ENCODE data around the gene CCNI2. TPM values are rescaled to one million over a fixed set of nuclear protein-coding genes. Genes with fewer than 3 reads are reported as not detected.
A peak's percentile ranks its signal among the peaks of the same experiment; 100 is the strongest.

Gene CCNI2
- total RNA-seq, 1 experiment from 2014 or later, result 0.49 TPM

DNA sequence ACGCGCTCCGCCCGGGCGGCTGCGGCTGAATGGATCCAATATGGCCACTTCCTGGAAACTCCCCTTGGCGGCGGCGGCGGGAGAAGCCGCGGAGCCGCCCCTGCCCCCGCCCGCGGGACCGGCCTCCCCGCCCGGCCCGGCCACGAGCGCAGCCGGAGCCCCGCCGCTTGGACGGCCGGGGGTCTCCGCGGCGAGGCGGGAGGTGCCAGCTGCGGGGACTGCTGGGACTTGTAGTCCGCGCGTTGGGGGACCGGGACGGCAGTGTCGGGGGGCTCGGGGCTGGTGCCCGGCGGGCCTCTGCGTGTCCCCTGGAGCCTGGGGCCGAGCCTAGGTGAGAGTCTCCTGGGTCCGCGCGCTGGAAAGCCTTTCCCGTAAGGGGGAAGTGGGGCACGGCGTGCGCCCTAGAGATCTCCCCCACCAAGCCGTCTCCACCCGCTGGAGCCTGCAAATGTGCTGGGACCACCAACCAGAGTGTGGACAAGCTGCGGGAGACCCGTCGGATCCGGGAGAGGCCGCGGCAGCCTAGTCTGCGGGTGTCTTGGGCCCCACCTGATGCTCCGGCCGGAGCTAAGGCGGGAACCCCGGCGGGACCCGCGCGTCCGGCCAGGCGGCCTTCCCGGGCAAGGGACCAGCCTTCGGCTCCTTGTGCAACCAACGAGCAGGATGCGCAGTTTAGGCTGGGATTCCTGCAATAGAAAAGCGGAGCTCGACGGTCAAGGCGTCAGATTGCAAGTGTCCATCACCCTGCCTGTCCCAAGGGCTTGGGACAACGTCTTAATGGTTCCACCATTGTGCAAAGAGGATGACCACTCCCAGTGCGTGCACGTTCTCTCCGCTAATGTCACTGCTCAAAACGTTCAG, 30.2 kb downstream of the CCNI2 start, which contains the start of gene SEPTIN8:
Gene SEPTIN8 (minus strand): TSS at position 31 of the 861 bp plus-strand sequence. CDS start 102 bp downstream, outside the sequence.
- no peaks in the 10 kb centered on the region for H3K36me3 ChIP-seq (ENCODE audit: control insufficient read depth, insufficient read depth, low read length)
- BruUV-seq (replicated peaks), result no TSS peak
- H3K9me3 ChIP-seq (ENCODE audit: control insufficient read depth, insufficient read depth, low read depth, low read length), result no peaks in the 10 kb centered on the region
- H3K27me3 ChIP-seq (ENCODE audit: control insufficient read depth, insufficient read depth, low read length), result peaks cover 4% of the 10 kb centered on the region; the same call in 1 of the 2 replicates
- ATAC-seq, result peak; percentile 69
- intact Hi-C loops (cut with micrococcal nuclease; ENCODE audit: unreplicated experiment), result no loop called here
- in situ Hi-C loops (cut with HindIII; ENCODE audit: low pct_unique_long_range_greater_than_20kb, low sequenced_read_pairs), result no loop called here
- H3K27ac ChIP-seq (ENCODE audit: low read length), result peak within 1 kb of the TSS; percentile 51; the same call in 1 of the 2 replicates
- H3K4me3 ChIP-seq (ENCODE audit: low read depth in 2 of 2, low read length in 2 of 2), result peak within 1 kb of the TSS; percentile 53 to 60
- POLR2A ChIA-PET, result interaction anchor here (0.7 kb wide), 1 partner anchor 20 kb away, joined by 6 read pairs; no protein-coding TSS in a partner anchor
- peaks cover 11% of the 10 kb centered on the region; the same call in 1 of the 2 replicates for H3K4me1 ChIP-seq (ENCODE audit: control insufficient read depth, insufficient read depth, low read length)
- CTCF ChIA-PET, result no interaction called here
- no peak for DNase-seq (ENCODE audit: low read depth, low spot score)
- no peak for TF ChIP-seq REST (IDR thresholded peaks at IDR 0.05; ENCODE audit: insufficient read depth in 1 of 2, low read depth in 2 of 2, low read length in 1 of 2)
- no peak for TF ChIP-seq TCF7L2 (IDR thresholded peaks at IDR 0.05; ENCODE audit: low read depth, low read length)
- TF ChIP-seq POLR2AphosphoS5 (IDR thresholded peaks at IDR 0.05; ENCODE audit: low read depth, low read length), result no peak
- TF ChIP-seq, protein P1, sequence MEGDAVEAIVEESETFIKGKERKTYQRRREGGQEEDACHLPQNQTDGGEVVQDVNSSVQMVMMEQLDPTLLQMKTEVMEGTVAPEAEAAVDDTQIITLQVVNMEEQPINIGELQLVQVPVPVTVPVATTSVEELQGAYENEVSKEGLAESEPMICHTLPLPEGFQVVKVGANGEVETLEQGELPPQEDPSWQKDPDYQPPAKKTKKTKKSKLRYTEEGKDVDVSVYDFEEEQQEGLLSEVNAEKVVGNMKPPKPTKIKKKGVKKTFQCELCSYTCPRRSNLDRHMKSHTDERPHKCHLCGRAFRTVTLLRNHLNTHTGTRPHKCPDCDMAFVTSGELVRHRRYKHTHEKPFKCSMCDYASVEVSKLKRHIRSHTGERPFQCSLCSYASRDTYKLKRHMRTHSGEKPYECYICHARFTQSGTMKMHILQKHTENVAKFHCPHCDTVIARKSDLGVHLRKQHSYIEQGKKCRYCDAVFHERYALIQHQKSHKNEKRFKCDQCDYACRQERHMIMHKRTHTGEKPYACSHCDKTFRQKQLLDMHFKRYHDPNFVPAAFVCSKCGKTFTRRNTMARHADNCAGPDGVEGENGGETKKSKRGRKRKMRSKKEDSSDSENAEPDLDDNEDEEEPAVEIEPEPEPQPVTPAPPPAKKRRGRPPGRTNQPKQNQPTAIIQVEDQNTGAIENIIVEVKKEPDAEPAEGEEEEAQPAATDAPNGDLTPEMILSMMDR (IDR thresholded peaks at IDR 0.05), result no peak
- no peak for TF ChIP-seq SIN3A (IDR thresholded peaks at IDR 0.05; ENCODE audit: borderline replicate concordance, insufficient read depth, low read depth, low read length)

DNA sequence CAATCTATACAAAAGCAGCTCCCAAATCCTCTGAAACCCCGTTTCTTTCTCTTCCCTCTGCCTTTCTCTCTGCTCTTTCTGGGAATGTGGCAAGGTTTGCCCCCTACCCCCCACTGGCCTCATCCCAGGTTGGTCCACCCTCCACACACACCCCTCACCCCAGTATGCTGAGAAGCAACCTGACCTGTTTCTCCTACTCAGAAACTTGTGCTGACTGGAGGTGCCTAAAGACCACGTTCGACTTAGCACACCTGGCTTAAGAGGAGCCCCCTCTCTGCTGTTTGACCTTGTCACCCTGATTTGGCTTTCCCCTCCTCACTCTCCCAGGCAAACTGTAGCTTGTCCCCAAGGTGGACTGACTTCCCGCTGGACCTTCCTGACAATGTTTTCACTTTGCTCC, 30.9 kb downstream of the CCNI2 start:
- Histone ChIP-seq H3K9me3 (ENCODE audit: control insufficient read depth, insufficient read depth, low read depth, low read length) (no peaks in the 10 kb centered on the region), H3K27ac (ENCODE audit: low read length) (no peak overlapping the region), H3K4me1 (ENCODE audit: control insufficient read depth, insufficient read depth, low read length) (peaks cover 11% of the 10 kb centered on the region; the same call in 1 of the 2 replicates), H3K27me3 (ENCODE audit: control insufficient read depth, insufficient read depth, low read length) (peaks cover 4% of the 10 kb centered on the region; the same call in 1 of the 2 replicates), H3K36me3 (ENCODE audit: control insufficient read depth, insufficient read depth, low read length) (no peaks in the 10 kb centered on the region), H3K4me3 (ENCODE audit: low read depth in 2 of 2, low read length in 2 of 2) (peak overlapping the region; percentile 53 to 60; a peak in 3 of 4 replicates)
- DNase-seq (ENCODE audit: low read depth, low spot score), result no peak
- ATAC-seq, result no peak
- intact Hi-C loops (cut with micrococcal nuclease; ENCODE audit: unreplicated experiment) (no loop called here), in situ Hi-C loops (cut with HindIII; ENCODE audit: low pct_unique_long_range_greater_than_20kb, low sequenced_read_pairs) (no loop called here)
- CTCF ChIA-PET, result no interaction called here
- TF ChIP-seq REST (IDR thresholded peaks at IDR 0.05; ENCODE audit: insufficient read depth in 1 of 2, low read depth in 2 of 2, low read length in 1 of 2), result no peak
- TF ChIP-seq SIN3A (IDR thresholded peaks at IDR 0.05; ENCODE audit: borderline replicate concordance, insufficient read depth, low read depth, low read length), result no peak
- TF ChIP-seq TCF7L2 (IDR thresholded peaks at IDR 0.05; ENCODE audit: low read depth, low read length), result no peak
- no peak for TF ChIP-seq POLR2AphosphoS5 (IDR thresholded peaks at IDR 0.05; ENCODE audit: low read depth, low read length)
- TF ChIP-seq, protein P1 (IDR thresholded peaks at IDR 0.05), result no peak
- BruUV-seq (replicated peaks), result no TSS peak
- POLR2A ChIA-PET, result no interaction called here

All from Panc1 (cell line).